GM19043 (cell line): ENCODE measurements around the gene TMCO2.

ENCODE experiments used
- ATAC-seq: cut with Tn5 transposase; IDR thresholded peaks from one replicate; pipeline ENCODE4 v1.9.1; 2021; ENCODE audit warnings: low read depth; ENCODE audit not compliant: unreplicated experiment

TMCO2 gene

GRCh38 chr1:40257313-40257687 is 9.6 kb downstream of the TMCO2 start:
- ATAC-seq: no peak

- peak; percentile 94 for ATAC-seq
These were observed 10.1 kb downstream of the TMCO2 start, which contains the start of gene ZMPSTE24 for GRCh38 chr1:40257688-40258444. Gene ZMPSTE24 (plus strand): TSS chr1:40258236. CDS start chr1:40258272, 36 bp downstream.

GRCh38 chr1:40258445-40258769 is 10.7 kb downstream of the TMCO2 start:
- no peak for ATAC-seq

- ATAC-seq: no peak
These were observed 16.6 kb downstream of the TMCO2 start for GRCh38 chr1:40264354-40264781.

- no peak for ATAC-seq
These were observed 17.6 kb downstream of the TMCO2 start for GRCh38 chr1:40265298-40265697.

GRCh38 chr1:40265919-40266318 is 18.2 kb downstream of the TMCO2 start:
- no peak for ATAC-seq

GRCh38 chr1:40266786-40267535 is 19.2 kb downstream of the TMCO2 start:
- no peak for ATAC-seq

- ATAC-seq: no peak
These were observed 20.0 kb downstream of the TMCO2 start for GRCh38 chr1:40267767-40268187.

- no peak for ATAC-seq
These were observed 20.5 kb downstream of the TMCO2 start for GRCh38 chr1:40268211-40268610.

- no peak for ATAC-seq
These were observed 22.6 kb downstream of the TMCO2 start for GRCh38 chr1:40270152-40270834.

- ATAC-seq: no peak
These were observed 25.0 kb downstream of the TMCO2 start for GRCh38 chr1:40272653-40273213.

GRCh38 chr1:40273547-40274166 is 25.9 kb downstream of the TMCO2 start:
- no peak for ATAC-seq

GRCh38 chr1:40274331-40274730 is 26.6 kb downstream of the TMCO2 start:
- ATAC-seq: no peak

GRCh38 chr1:40276122-40276521 is 28.4 kb downstream of the TMCO2 start:
- ATAC-seq: no peak

GRCh38 chr1:40281853-40282252 is 34.1 kb downstream of the TMCO2 start:
- no peak for ATAC-seq

GRCh38 chr1:40291293-40291692 is 43.6 kb downstream of the TMCO2 start:
- no peak for ATAC-seq

- ATAC-seq: no peak
These were observed 51.9 kb downstream of the TMCO2 start for GRCh38 chr1:40299366-40300248.

- no peak for ATAC-seq
These were observed 52.5 kb downstream of the TMCO2 start for GRCh38 chr1:40300249-40300567.

- no peak for ATAC-seq
These were observed 52.9 kb downstream of the TMCO2 start for GRCh38 chr1:40300651-40301050.

- ATAC-seq: no peak
These were observed 53.3 kb downstream of the TMCO2 start for GRCh38 chr1:40301066-40301465.
